ENCODE data around the gene KIRREL3. TPM values are rescaled to one million over a fixed set of nuclear protein-coding genes. Genes with fewer than 3 reads are reported as not detected.

The KIRREL3 gene
- total and polyA plus RNA-seq, 2 of the 8 experiments (the other 6 are each of a cell fraction or from before 2014, with no cell fraction given), result 0.29 to 0.32 TPM

- WGBS, 2 experiments (ENCODE audit: extremely low coverage in 1 of 2, insufficient coverage in 1 of 2, insufficient read length in 1 of 2, insufficient replicate concordance in 2 of 2, low coverage in 1 of 2, low lambda C conversion rate in 2 of 2, missing lambda C conversion rate in 1 of 2), result 91% methylated on average over 4 of the region's 4 CpGs; no CpG with 5 or more reads in 1 of the 2 experiments
- FAIRE-seq, result no peak
- H3K27me3 ChIP-seq (replicated peaks in 1 of 4; ENCODE audit: control insufficient read depth in 3 of 4, extremely low read depth in 1 of 4, insufficient read depth in 3 of 4, low read length in 3 of 4), result no peaks in the 10 kb centered on the region; a peak in 2 of 7 replicates
- peaks cover 0 to 3% (median 0%) of the 10 kb centered on the region in 4 experiments; a peak in 2 of 7 replicates for H3K4me1 ChIP-seq (replicated peaks in 1 of 4; ENCODE audit: control insufficient read depth in 3 of 4, insufficient read depth in 4 of 4, low read length in 3 of 4)
- no peak overlapping the region for H4K91ac ChIP-seq (replicated peaks; ENCODE audit: insufficient read length, low read length)
- no peak overlapping the region for H3K9ac ChIP-seq (replicated peaks in 1 of 4; ENCODE audit: extremely low read depth in 1 of 4, low read depth in 3 of 4, low read length in 3 of 4)
- no peak overlapping the region for H3K4ac ChIP-seq (replicated peaks; ENCODE audit: insufficient read length, low read depth, low read length)
- H3K79me1 ChIP-seq (ENCODE audit: low read depth, low read length), result no peaks in the 10 kb centered on the region
- H2AFZ ChIP-seq (ENCODE audit: low read length), result no peak overlapping the region
- no peak overlapping the region for H2BK5ac ChIP-seq (ENCODE audit: low read depth, low read length)
- TF ChIP-seq SIX5 (IDR thresholded peaks at IDR 0.05; ENCODE audit: low read depth, low read length), result no peak
- TF ChIP-seq CHD2 (IDR thresholded peaks at IDR 0.05; ENCODE audit: low read length), result no peak
- no peak for TF ChIP-seq EP300 (IDR thresholded peaks at IDR 0.05; ENCODE audit: borderline replicate concordance in 1 of 2, low read depth in 2 of 2, low read length in 2 of 2)
- no peak for TF ChIP-seq SIRT6 (IDR thresholded peaks at IDR 0.05; ENCODE audit: low read length)
- no peak for TF ChIP-seq SIN3A (conservative IDR thresholded peaks at IDR 0.05 in 1 of 2, IDR thresholded peaks at IDR 0.05 in 1 of 2; ENCODE audit: low read depth in 1 of 2, low read length in 2 of 2)
- TF ChIP-seq BCL11A (IDR thresholded peaks at IDR 0.05; ENCODE audit: low read depth in 2 of 2, low read length in 2 of 2), result no peak
- H3K23ac ChIP-seq (ENCODE audit: insufficient read length), result no peak overlapping the region
- H3K27ac ChIP-seq (ENCODE audit: low read depth, low read length), result no peak overlapping the region
- no peak overlapping the region for H2BK12ac ChIP-seq (ENCODE audit: low read depth, low read length)
- H3K23me2 ChIP-seq (ENCODE audit: low read depth, low read length), result peaks cover 4% of the 10 kb centered on the region; the same call in 1 of the 2 replicates
- H3K36me3 ChIP-seq (ENCODE audit: control insufficient read depth in 2 of 4, insufficient read depth in 4 of 4, low read length in 3 of 4), result no peaks in the 10 kb centered on the region
- ChIA-PET CTCF (ENCODE audit: partially characterized antibody) (interaction anchor here (0.9 to 5.0 kb wide), 8 partner anchors 11 to 291 kb away, joined by 3 to 35 read pairs (median 5); no protein-coding TSS in a partner anchor), POLR2A (ENCODE audit: partially characterized antibody) (no interaction called here)
- H3K56ac ChIP-seq (replicated peaks; ENCODE audit: insufficient read length, low read depth, low read length), result no peak overlapping the region
- no peak overlapping the region for H4K5ac ChIP-seq (ENCODE audit: insufficient read length, low read depth, low read length)
- H2AK5ac ChIP-seq (ENCODE audit: low read depth, low read length), result no peak overlapping the region
- no peaks in the 10 kb centered on the region for H3K79me2 ChIP-seq (ENCODE audit: control insufficient read depth in 1 of 2, insufficient read depth in 2 of 2, low read length in 2 of 2)
- H4K8ac ChIP-seq (ENCODE audit: extremely low read depth, insufficient read depth, low read length), result no peak overlapping the region
- no peaks in the 10 kb centered on the region for H3K9me3 ChIP-seq (ENCODE audit: insufficient read depth in 2 of 2, low read depth in 1 of 2, low read length in 1 of 2)
- no peak overlapping the region for H2BK15ac ChIP-seq (ENCODE audit: low read length)
- H3K18ac ChIP-seq (ENCODE audit: extremely low read depth, low read length), result no peak overlapping the region
- H3K4me2 ChIP-seq (ENCODE audit: insufficient read depth in 1 of 2, low read depth in 2 of 2, low read length in 2 of 2), result no peak overlapping the region
- H2BK20ac ChIP-seq (ENCODE audit: low read length), result no peak overlapping the region
- DNase-seq (ENCODE audit: low read depth in 1 of 2, low spot score in 2 of 2), result no peak
- no peak overlapping the region for H2BK120ac ChIP-seq (replicated peaks; ENCODE audit: low read depth, low read length)
- H4K20me1 ChIP-seq (replicated peaks in 1 of 2; ENCODE audit: control insufficient read depth in 1 of 2, insufficient read depth in 2 of 2, low read length in 2 of 2), result peaks cover 0 to 3% of the 10 kb centered on the region in 2 experiments
- H3K4me3 ChIP-seq (ENCODE audit: extremely low read depth in 1 of 4, insufficient read depth in 2 of 4, low read depth in 3 of 4, low read length in 4 of 4), result no peak overlapping the region
- H3K14ac ChIP-seq (ENCODE audit: insufficient read length), result no peak overlapping the region
Measured at GRCh38 chr11:126864934-126865333, 135.6 kb downstream of the KIRREL3 start.

Measured in H1 (cell line).